Upper lobe of right lung (tissue), 1 donor: ENCODE measurements around the gene TENM4. TPM values are rescaled to one million over a fixed set of nuclear protein-coding genes. Genes with fewer than 3 reads are reported as not detected.

Experiments
- ATAC-seq: fragments of 200-7000 bp; cut with Tn5 transposase; one replicate; pipeline ENCODE4 v1.9.1; 2020; ENCODE audit warnings: mild to moderate bottlenecking, moderate library complexity
- DNase-seq: peaks from one replicate; pipeline ENCODE4 v3.0.0-alpha.2; 2020
- H3K27ac ChIP-seq: fragments of 200-600 bp; one replicate; pipeline ENCODE4 v1.8.0; 2022
- H3K27me3 ChIP-seq: fragments of 200-600 bp; one replicate; pipeline ENCODE4 v1.8.0; 2022; ENCODE audit warnings: mild to moderate bottlenecking
- H3K36me3 ChIP-seq: fragments of 200-600 bp; one replicate; pipeline ENCODE4 v1.8.0; 2022
- H3K4me1 ChIP-seq: fragments of 200-600 bp; one replicate; pipeline ENCODE4 v1.8.0; 2022
- H3K4me3 ChIP-seq: fragments of 200-600 bp; one replicate; pipeline ENCODE4 v1.8.0; 2022; ENCODE audit warnings: mild to moderate bottlenecking
- H3K9me3 ChIP-seq: fragments of 200-600 bp; one replicate; pipeline ENCODE4 v1.8.0; 2022
- CTCF ChIP-seq: fragments of 200-600 bp; IDR thresholded peaks from one replicate; pipeline ENCODE4 v1.8.0; 2022; ENCODE audit warnings: antibody characterized with exemption
- intact Hi-C: fragments of 100-400 bp; cut with DNase I; formaldehyde crosslinking; loops from one replicate; pipeline ENCODE4 v1.11.0; 2022
- total RNA-seq: library from RNA; stranded (reverse); fragmentation: NEBNext Ultra II Directional; extraction: Animal tissue kit (Norgen Biotek cat#: 25700); gene quantifications from one replicate; pipeline ENCODE4 v1.2.1, GENCODE V29; 2021
- donor health status: DM: no; HTN: yes; CAD: no; lungs with severe emphysema.

The TENM4 gene
- total RNA-seq, 1 donor from 2014 or later = 4.3 TPM

DNA sequence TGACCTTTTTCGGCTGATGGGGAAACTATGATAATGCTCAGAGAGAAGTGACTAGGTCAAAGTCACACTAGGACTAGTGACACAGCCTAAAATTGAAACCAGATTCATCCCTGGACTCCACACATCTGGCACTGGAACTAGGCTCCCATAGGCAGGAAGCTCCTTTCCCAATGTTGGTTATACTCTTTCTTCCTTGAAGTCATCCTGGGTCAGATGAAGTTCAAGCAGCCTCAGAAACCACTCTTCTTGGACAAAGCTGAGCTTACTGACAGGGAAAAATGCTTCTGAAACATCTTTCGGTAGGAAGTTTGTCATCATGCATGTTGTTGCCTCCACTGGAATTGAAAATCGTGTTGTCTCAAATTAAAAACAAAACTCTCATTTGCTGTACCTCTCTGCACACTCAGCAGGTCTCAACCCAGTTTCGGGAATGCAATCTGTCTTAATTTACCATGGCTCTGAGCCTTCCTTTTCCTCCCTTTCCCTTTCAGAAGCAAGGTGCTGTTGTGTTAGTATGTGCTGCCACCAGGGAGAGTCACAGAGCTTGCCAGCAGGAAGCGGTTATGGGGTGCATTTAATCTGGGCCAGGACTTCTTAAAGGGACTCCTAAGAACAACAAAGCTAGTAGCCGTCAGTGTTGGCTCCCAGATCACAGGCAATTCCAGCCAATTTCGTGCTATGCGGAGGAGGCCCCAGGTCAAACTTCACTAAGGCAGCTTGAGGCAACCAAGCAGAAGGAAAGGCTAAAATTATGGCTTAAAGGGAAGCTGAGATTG lies 384.8 kb downstream of the TENM4 start:
- DNase-seq = no peak
- Histone ChIP-seq H3K4me1 (no peaks in the 10 kb centered on the region), H3K27ac (no peak overlapping the region), H3K36me3 (no peaks in the 10 kb centered on the region), H3K4me3 (no peak overlapping the region), H3K27me3 (no peaks in the 10 kb centered on the region), H3K9me3 (no peaks in the 10 kb centered on the region)
- ATAC-seq = no peak
- intact Hi-C loops = no loop called here
- TF ChIP-seq CTCF = no peak

- Histone ChIP-seq H3K36me3 (no peaks in the 10 kb centered on the region), H3K9me3 (no peaks in the 10 kb centered on the region), H3K27me3 (no peaks in the 10 kb centered on the region), H3K4me3 (no peak overlapping the region), H3K27ac (no peak overlapping the region), H3K4me1 (no peaks in the 10 kb centered on the region)
- DNase-seq = no peak
- intact Hi-C loops = no loop called here
- no peak for TF ChIP-seq CTCF
- no peak for ATAC-seq
These were observed 386.2 kb downstream of the TENM4 start for GRCh38 chr11:79054636-79055035.

GRCh38 chr11:79052544-79052943 lies 388.3 kb downstream of the TENM4 start:
- Histone ChIP-seq H3K9me3 (no peaks in the 10 kb centered on the region), H3K4me3 (no peak overlapping the region), H3K36me3 (no peaks in the 10 kb centered on the region), H3K27ac (no peak overlapping the region), H3K27me3 (no peaks in the 10 kb centered on the region), H3K4me1 (no peaks in the 10 kb centered on the region)
- ATAC-seq = no peak
- DNase-seq = no peak
- TF ChIP-seq CTCF = no peak
- intact Hi-C loops = no loop called here

DNA sequence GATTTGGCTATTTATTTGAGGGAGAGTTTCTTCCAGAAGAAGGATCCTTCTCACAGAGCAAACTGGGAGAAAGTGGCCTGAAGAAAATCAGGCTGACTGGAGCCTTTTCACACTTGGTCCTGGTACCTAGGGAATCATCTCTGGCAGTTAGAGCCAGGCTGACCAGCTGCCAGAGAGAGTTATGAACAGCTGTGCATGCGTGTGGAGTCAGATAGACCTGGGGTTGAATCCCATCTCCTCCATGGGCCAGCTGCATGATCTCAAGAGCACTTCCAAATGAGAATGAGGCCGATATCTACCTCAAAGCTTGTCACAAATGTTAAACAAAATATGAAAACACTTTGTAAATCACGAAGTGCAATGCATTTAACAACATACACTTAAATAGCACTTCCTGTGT lies 390.0 kb downstream of the TENM4 start:
- Histone ChIP-seq H3K4me1 (no peaks in the 10 kb centered on the region), H3K27ac (no peak overlapping the region), H3K27me3 (no peaks in the 10 kb centered on the region), H3K9me3 (no peaks in the 10 kb centered on the region), H3K4me3 (no peak overlapping the region), H3K36me3 (no peaks in the 10 kb centered on the region)
- no peak for TF ChIP-seq CTCF
- intact Hi-C loops = no loop called here
- ATAC-seq (no peak), DNase-seq (no peak)

GRCh38 chr11:79049741-79050179 lies 391.1 kb downstream of the TENM4 start:
- no peak overlapping the region for H3K4me3 ChIP-seq
- DNase-seq (no peak), ATAC-seq (no peak)
- H3K27ac ChIP-seq = no peak overlapping the region
- no peaks in the 10 kb centered on the region for H3K27me3 ChIP-seq
- intact Hi-C loops = no loop called here
- H3K4me1 ChIP-seq = no peaks in the 10 kb centered on the region
- H3K36me3 ChIP-seq = no peaks in the 10 kb centered on the region
- no peak for TF ChIP-seq CTCF
- H3K9me3 ChIP-seq = no peaks in the 10 kb centered on the region

DNA sequence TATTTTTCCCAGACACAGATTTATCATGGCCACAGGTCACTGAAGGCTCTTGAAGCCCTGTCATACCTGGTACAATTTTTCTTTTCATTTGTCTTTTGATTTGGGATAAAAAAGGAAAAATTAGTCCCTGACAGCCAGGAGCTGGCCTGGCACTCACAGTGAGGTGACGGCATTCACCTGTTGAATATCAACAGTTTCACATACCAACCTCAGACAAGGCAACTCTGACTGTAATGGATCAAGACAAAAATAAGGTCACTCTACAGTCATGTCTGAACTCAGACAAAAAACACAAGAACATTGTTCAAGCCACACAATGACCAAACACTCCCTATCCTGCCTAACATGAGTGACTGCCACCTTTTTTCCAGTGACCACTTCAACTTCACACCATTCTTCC lies 392.9 kb downstream of the TENM4 start:
- H3K4me3 ChIP-seq = no peak overlapping the region
- H3K9me3 ChIP-seq = no peaks in the 10 kb centered on the region
- no peak for ATAC-seq
- no peak overlapping the region for H3K27ac ChIP-seq
- no peak for TF ChIP-seq CTCF
- no peak for DNase-seq
- H3K27me3 ChIP-seq = no peaks in the 10 kb centered on the region
- H3K36me3 ChIP-seq = no peaks in the 10 kb centered on the region
- no peaks in the 10 kb centered on the region for H3K4me1 ChIP-seq
- intact Hi-C loops = no loop called here
